Measurements from ENCODE around the gene RTBDN.
"Not testable (repeated sequence)": the region's sequence is repeated elsewhere in the genome, so short reads cannot be mapped to it uniquely, and the experiment has no call there.

Gene RTBDN

DNA sequence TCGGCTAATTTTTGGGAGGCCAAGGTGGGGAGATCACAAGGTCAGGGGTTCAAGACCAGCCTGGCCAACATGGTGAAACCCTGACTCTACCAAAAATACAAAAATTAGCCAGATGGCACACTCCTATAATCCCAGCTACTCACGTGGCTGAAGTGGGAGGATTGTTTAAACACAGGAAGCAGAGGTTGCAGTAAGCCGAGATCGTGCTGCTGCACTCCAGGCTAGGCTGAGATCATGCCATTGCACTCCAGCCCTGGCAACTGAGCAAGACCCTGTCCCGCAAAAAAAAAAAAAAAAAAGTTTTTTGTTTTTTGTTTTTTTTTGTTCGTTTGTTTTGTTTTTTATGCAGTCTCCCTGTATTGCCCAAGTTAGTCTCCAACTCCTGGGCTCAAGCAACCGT, 25.2 kb upstream of the RTBDN start:
- DNase-seq: no peak
- in situ Hi-C loops (cut with MboI; ENCODE audit: low pct_unique_long_range_greater_than_20kb, low sequenced_read_pairs): no loop called here

DNA sequence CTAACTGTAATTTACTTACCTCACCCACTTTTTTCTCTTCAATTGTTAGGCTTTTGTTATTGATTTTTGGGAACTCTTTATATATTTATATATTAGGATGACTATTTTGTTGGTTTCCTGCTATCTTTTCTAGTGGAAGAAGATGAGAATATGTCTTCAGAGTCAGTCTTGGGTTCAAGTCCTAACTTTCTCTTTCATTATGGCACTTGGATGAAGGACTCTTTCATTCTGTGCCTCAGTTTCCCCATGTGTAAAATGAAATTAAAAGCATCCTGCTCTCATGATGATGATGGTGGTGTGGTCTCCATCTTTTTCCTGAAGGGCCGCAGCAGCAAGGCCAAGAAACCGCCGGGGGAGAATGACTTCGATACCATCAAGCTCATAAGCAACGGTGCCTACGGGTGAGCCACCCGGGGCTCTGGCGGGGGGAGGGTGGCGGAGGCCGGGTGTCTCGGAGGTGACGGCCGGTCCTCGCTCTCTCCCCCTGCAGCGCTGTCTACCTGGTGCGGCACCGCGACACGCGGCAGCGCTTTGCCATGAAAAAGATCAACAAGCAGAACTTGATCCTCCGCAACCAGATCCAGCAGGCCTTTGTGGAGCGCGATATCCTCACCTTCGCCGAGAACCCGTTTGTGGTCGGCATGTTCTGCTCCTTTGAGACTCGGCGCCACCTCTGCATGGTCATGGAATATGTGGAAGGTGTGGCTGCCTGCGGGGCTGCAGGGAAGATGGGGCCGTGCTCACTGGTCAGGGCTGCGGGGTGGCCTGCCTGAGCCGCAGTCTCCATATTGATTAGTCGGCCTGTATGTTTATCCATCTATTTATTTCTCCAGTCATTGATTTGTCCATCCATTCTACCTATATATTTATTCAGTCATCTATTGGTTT, 23.9 kb upstream of the RTBDN start:
- in situ Hi-C loops (cut with MboI; ENCODE audit: low pct_unique_long_range_greater_than_20kb, low sequenced_read_pairs): no loop called here
- DNase-seq: no peak

- in situ Hi-C loops (cut with MboI; ENCODE audit: low pct_unique_long_range_greater_than_20kb, low sequenced_read_pairs): no loop called here
- DNase-seq: no peak
Observed at GRCh38 chr19:12856653-12857052, 22.3 kb upstream of the RTBDN start.

DNA sequence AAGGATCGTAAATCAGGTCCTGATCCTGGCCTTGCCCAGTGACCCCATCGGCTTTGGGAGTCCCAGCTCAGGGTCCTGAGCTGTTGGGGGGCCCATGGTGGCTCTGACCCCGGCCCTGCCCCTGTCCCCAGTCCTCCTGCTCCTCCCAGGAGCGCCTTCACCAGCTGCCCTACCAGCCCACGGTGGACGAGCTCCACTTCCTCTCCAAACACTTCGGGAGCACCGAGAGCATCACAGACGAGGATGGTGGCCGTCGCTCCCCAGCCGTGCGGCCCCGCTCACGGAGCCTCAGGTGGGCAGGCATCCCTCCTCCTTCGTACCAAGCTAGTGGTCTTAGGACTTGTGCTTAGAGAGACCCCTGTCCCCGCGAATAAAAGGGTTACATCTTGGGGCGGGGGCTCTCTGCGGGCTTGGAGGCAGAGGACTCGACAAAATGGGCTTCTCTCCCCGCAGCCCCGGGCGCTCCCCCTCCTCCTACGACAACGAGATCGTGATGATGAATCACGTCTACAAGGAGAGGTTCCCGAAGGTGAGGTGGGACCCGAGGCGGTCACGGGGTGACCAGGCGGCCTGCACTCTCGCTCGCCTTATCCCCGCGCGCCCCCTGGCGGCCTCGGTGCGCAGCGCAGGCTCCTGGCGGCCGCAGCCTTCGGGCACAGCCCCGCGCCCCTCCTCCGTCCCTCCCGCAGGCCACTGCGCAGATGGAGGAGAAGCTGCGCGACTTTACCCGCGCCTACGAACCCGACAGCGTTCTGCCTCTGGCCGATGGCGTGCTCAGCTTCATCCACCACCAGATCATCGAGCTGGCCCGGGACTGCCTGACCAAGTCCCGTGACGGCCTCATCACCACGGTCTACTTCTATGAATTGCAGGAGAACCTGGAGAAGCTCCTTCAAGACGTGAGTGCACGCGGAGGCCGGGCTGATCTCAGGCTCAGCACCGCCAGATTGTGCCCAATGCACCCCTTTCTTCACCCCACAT, 13.1 kb upstream of the RTBDN start:
- in situ Hi-C loops (cut with MboI; ENCODE audit: low pct_unique_long_range_greater_than_20kb, low sequenced_read_pairs): no loop called here
- DNase-seq: peak; percentile 87

GRCh38 chr19:12846613-12847012, 12.2 kb upstream of the RTBDN start:
- DNase-seq; in situ Hi-C loops (cut with MboI; ENCODE audit: low pct_unique_long_range_greater_than_20kb, low sequenced_read_pairs): not testable (repeated sequence)

GRCh38 chr19:12843999-12844732, 9.8 kb upstream of the RTBDN start:
- DNase-seq: no peak
- in situ Hi-C loops (cut with MboI; ENCODE audit: low pct_unique_long_range_greater_than_20kb, low sequenced_read_pairs): no loop called here

DNA sequence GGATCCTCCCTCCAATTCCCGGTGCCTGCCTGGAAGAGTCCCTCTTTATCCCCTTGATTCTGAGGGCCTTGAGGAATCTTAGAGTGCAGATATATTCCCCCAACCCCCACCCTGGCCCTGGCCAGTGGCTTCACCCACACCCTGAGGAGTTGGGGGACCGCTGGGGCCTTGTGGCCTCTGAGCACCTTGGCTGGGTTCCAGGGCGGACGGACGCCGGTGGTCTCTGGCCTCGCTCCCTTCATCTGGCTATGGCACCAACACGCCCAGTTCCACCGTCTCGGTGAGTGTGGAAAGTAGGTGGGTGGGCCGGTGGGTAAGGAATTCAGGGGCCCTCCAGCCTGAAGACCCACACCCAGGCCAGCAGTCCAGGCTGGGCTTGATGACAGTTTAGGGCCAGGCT, 8.9 kb upstream of the RTBDN start:
- in situ Hi-C loops (cut with MboI; ENCODE audit: low pct_unique_long_range_greater_than_20kb, low sequenced_read_pairs): no loop called here
- no peak for DNase-seq

- in situ Hi-C loops (cut with MboI; ENCODE audit: low pct_unique_long_range_greater_than_20kb, low sequenced_read_pairs): no loop called here
- DNase-seq: no peak
Observed at GRCh38 chr19:12842511-12842910, 8.1 kb upstream of the RTBDN start.

DNA sequence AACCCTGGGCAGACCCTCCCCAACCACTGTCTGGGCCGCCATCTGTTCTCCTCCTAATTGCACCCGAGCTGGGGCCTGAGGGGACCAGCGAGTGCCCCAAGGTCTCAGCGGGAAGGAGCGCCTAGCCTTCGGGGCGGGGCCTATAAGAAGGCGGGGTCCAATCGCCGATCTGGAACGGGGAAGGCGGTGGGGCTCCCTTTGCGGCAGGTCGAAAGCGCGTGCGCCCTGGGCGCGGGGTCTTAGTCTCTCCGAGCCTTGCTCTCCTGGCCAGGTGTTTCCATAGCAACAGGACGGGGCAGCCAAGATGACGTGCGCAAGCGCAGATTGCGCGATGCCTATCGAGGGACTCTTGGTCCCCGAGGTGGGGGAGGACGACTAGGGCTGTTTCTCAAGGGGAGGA, 6.7 kb upstream of the RTBDN start:
- in situ Hi-C loops (cut with MboI; ENCODE audit: low pct_unique_long_range_greater_than_20kb, low sequenced_read_pairs): no loop called here
- no peak for DNase-seq

- DNase-seq: peak; percentile 69
- in situ Hi-C loops (cut with MboI; ENCODE audit: low pct_unique_long_range_greater_than_20kb, low sequenced_read_pairs): no loop called here
Observed at GRCh38 chr19:12840091-12841079, 6.0 kb upstream of the RTBDN start.

DNA sequence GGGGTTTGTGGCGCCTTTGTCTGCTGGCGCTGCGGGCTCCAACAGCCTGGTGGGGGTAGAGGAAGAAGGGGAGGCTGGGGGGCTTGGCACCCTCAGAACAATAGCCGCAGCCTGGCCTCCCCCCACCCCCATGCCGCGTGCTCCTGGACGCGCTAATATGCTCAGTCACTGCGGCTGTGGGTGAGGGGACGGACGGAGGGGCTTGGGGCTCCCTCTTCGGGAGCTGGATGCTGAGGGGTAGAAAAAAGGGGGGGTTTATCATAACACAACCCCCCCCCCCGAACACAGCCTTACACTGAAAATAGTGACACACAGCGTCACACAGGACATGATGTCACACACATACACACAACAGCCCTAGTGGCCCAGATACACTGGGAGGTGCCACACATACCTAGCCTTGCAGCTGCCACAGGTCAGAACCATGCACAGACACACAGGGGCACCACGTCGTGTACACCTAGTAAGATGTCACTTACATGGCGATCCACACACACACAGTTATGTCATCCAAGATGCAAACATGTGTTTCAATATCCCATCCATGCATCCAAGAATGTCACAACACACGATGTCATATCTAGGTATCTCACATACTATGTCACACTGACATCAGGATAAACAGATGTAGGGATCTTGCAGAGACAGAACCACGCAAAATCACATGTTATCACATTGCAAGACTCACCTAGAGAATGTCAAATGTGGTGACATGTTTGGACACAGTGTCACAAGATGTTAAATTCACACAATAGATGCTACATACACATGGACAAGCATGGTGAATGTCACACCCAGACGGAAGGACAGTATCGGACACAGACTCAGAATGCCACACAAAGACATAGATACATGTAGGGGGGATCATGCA, 4.7 kb upstream of the RTBDN start:
- peak; percentile 39 for DNase-seq
- in situ Hi-C loops (cut with MboI; ENCODE audit: low pct_unique_long_range_greater_than_20kb, low sequenced_read_pairs): no loop called here

- in situ Hi-C loops (cut with MboI; ENCODE audit: low pct_unique_long_range_greater_than_20kb, low sequenced_read_pairs): no loop called here
Observed at GRCh38 chr19:12838182-12838885, 4.0 kb upstream of the RTBDN start, which contains the start of gene MAST1. TSS of gene MAST1 (plus strand) at chr19:12838515. CDS start at chr19:12838573, 58 bp downstream.

DNA sequence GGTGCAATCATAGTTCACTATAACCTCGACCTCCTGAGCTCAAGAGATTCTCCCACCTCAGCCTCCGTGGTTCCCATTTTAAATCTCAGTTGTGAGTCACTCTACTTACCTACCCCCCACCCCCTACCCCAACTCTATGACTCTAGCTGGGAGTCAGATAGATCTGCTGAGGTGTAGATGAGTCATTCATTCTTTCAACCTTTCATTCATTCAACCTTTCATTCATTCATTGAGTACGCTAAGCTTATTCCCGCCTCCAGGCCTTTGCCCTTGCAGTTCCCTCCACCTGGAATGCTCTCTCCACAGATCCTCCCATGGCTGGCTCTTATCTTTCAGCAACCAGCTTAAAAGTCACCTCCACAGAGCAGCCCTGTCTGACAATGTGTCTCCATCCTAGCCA, 2.8 kb upstream of the RTBDN start:
- no peak for DNase-seq
- in situ Hi-C loops (cut with MboI; ENCODE audit: low pct_unique_long_range_greater_than_20kb, low sequenced_read_pairs): no loop called here

More at GRCh38 chr19:12838182-12838885, 4.0 kb upstream of the RTBDN start, which contains the start of gene MAST1:
- DNase-seq: peak; percentile 55

DNA sequence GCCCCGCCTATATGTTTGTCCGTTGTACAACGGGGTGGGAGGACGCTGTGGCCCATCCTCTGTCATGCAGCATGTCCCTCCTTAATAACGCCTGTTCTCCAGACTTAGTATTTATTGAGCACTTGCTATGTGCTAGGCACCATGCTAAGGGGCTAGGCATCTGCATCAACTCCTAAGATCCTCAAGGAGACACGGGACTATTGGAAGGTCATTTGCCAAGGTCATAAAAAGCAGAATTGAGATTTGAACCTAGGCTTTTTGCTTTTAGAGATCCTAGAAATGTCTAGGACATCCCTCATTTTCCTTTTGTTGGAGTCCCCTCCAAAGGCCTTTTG, 2.1 kb upstream of the RTBDN start:
- in situ Hi-C loops (cut with MboI; ENCODE audit: low pct_unique_long_range_greater_than_20kb, low sequenced_read_pairs): no loop called here

GRCh38 chr19:12834976-12835757, 788 bp upstream of the RTBDN start:
- in situ Hi-C loops (cut with MboI; ENCODE audit: low pct_unique_long_range_greater_than_20kb, low sequenced_read_pairs): no loop called here
- DNase-seq: peak; percentile 37

More for the DNA sequence above, 2.1 kb upstream of the RTBDN start:
- DNase-seq: no peak

Measured in KBM-7 (cell line).